ENCODE data around the gene DSG1.
"Not testable (repeated sequence)": the region's sequence is repeated elsewhere in the genome, so short reads cannot be mapped to it uniquely, and the experiment has no call there.

The DSG1 gene

DNA sequence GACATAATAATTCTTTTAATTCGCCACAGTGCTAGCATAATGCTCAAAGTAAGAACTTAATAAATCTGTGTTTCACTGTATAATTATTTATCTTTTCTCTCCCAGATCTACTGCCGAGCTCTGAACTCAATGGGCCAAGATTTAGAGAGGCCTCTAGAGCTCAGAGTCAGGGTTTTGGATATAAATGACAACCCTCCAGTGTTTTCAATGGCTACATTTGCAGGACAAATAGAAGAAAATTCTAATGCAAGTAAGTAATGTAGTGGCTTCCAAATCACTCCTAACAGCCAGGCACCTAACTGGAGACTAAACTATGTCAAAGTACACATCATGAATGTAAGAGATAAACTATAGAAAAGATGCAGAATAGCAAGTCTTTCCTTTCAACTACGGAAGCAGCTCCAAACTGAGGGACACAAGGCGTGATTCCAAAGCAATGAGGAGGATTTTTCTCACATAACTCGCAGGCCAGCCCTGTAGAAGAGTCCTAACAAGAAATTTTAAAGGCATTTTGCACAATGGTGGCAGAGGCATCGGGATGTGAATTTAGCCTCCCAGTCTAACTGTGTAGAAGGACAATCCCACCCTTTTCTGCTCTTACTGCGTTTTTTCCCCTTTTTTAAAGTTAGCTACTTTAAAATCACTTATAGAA lies 12.0 kb downstream of the DSG1 start:
- TF ChIP-seq PPARA (CRISPR knock-in tag; IDR thresholded peaks at IDR 0.05; ENCODE audit: borderline replicate concordance) (no peak), ZNF565 (CRISPR knock-in tag; conservative IDR thresholded peaks at IDR 0.05; ENCODE audit: low read depth) (no peak), BACH2 (CRISPR knock-in tag; IDR thresholded peaks at IDR 0.05; ENCODE audit: borderline replicate concordance) (no peak), CSDC2 (CRISPR knock-in tag; IDR thresholded peaks at IDR 0.05) (no peak)
- TF ChIP-seq, protein P1, sequence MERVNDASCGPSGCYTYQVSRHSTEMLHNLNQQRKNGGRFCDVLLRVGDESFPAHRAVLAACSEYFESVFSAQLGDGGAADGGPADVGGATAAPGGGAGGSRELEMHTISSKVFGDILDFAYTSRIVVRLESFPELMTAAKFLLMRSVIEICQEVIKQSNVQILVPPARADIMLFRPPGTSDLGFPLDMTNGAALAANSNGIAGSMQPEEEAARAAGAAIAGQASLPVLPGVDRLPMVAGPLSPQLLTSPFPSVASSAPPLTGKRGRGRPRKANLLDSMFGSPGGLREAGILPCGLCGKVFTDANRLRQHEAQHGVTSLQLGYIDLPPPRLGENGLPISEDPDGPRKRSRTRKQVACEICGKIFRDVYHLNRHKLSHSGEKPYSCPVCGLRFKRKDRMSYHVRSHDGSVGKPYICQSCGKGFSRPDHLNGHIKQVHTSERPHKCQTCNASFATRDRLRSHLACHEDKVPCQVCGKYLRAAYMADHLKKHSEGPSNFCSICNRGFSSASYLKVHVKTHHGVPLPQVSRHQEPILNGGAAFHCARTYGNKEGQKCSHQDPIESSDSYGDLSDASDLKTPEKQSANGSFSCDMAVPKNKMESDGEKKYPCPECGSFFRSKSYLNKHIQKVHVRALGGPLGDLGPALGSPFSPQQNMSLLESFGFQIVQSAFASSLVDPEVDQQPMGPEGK (CRISPR knock-in tag; IDR thresholded peaks at IDR 0.05; ENCODE audit: borderline replicate concordance) = no peak
- TF ChIP-seq, protein P2, sequence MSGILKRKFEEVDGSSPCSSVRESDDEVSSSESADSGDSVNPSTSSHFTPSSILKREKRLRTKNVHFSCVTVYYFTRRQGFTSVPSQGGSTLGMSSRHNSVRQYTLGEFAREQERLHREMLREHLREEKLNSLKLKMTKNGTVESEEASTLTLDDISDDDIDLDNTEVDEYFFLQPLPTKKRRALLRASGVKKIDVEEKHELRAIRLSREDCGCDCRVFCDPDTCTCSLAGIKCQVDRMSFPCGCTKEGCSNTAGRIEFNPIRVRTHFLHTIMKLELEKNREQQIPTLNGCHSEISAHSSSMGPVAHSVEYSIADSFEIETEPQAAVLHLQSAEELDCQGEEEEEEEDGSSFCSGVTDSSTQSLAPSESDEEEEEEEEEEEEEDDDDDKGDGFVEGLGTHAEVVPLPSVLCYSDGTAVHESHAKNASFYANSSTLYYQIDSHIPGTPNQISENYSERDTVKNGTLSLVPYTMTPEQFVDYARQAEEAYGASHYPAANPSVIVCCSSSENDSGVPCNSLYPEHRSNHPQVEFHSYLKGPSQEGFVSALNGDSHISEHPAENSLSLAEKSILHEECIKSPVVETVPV (CRISPR knock-in tag; IDR thresholded peaks at IDR 0.05) = no peak

DNA sequence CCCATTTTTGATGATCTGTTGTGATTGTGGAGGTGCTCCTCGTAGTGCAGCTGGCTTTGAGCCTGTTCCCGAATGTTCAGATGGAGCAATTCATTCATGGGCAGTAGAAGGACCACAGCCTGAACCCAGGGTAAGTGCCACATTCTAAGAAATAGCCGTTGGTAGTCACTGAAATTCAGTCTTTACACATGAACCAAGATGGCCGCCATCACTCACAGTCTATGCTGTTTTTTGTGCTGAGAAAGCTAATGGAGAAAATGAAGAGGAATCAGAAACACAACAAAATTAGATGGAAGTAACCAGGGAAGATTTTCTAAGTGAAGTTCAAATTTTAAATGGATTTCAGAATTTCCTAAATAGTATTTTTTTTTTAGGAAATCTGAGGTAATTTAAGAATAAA lies 25.5 kb downstream of the DSG1 start:
- TF ChIP-seq GLIS3 (CRISPR knock-in tag; IDR thresholded peaks at IDR 0.05) = no peak
- no peak for TF ChIP-seq TOX (CRISPR knock-in tag; IDR thresholded peaks at IDR 0.05; ENCODE audit: borderline replicate concordance)
- no peak for TF ChIP-seq ISL1 (CRISPR knock-in tag; IDR thresholded peaks at IDR 0.05)
- TF ChIP-seq ZFP30 (CRISPR knock-in tag; IDR thresholded peaks at IDR 0.05) = no peak
- TF ChIP-seq RARB (CRISPR knock-in tag; IDR thresholded peaks at IDR 0.05) = no peak
- TF ChIP-seq POU6F1 (CRISPR knock-in tag; IDR thresholded peaks at IDR 0.05; ENCODE audit: borderline replicate concordance, low read depth) = no peak
- no peak for TF ChIP-seq PPARA (CRISPR knock-in tag; IDR thresholded peaks at IDR 0.05; ENCODE audit: borderline replicate concordance)
- ATAC-seq = no peak

More for the DNA sequence above, 12.0 kb downstream of the DSG1 start:
- no peak for ATAC-seq

DNA sequence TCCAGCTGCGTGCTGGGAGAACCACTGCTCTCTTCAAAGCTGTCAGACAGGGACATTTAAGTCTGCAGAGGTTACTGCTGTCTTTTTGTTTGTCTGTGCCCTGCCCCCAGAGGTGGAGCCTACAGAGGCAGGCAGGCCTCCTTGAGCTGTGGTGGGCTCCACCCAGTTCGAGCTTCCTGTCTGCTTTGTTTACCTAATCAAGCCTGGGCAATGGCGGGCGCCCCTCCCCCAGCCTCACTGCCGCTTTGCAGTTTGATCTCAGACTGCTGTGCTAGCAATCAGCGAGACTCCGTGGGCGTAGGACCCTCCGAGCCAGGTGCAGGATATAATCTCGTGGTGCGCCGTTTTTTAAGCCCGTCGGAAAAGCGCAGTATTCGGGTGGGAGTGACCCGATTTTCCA lies 35.4 kb downstream of the DSG1 start:
- ATAC-seq = not testable (repeated sequence)

DNA sequence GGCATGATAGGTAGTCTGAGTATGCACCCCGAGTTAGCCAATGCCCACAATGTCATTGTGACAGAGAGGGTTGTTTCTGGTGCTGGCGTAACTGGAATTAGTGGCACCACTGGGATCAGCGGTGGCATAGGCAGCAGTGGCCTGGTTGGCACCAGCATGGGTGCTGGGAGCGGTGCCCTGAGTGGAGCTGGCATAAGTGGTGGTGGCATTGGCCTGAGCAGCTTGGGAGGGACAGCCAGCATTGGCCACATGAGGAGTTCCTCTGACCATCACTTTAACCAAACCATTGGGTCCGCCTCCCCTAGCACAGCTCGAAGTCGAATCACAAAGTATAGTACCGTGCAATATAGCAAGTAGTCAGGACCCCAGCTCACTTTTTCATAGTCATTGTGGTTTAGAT lies 37.0 kb downstream of the DSG1 start:
- TF ChIP-seq, protein P3, sequence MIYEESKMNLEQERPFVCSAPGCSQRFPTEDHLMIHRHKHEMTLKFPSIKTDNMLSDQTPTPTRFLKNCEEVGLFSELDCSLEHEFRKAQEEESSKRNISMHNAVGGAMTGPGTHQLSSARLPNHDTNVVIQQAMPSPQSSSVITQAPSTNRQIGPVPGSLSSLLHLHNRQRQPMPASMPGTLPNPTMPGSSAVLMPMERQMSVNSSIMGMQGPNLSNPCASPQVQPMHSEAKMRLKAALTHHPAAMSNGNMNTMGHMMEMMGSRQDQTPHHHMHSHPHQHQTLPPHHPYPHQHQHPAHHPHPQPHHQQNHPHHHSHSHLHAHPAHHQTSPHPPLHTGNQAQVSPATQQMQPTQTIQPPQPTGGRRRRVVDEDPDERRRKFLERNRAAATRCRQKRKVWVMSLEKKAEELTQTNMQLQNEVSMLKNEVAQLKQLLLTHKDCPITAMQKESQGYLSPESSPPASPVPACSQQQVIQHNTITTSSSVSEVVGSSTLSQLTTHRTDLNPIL (CRISPR knock-in tag; IDR thresholded peaks at IDR 0.05; ENCODE audit: low read depth) = no peak
- TF ChIP-seq TCF4 (CRISPR knock-in tag; IDR thresholded peaks at IDR 0.05; ENCODE audit: borderline replicate concordance) (no peak), ZNF8 (CRISPR knock-in tag; IDR thresholded peaks at IDR 0.05) (no peak), ZC3H10 (CRISPR knock-in tag; IDR thresholded peaks at IDR 0.05) (no peak), ARNTL (CRISPR knock-in tag; IDR thresholded peaks at IDR 0.05; ENCODE audit: borderline replicate concordance, low read depth) (no peak), CSDC2 (CRISPR knock-in tag; IDR thresholded peaks at IDR 0.05) (no peak), POU6F1 (CRISPR knock-in tag; IDR thresholded peaks at IDR 0.05; ENCODE audit: borderline replicate concordance, low read depth) (no peak), GLIS3 (CRISPR knock-in tag; IDR thresholded peaks at IDR 0.05) (no peak), ZNF565 (CRISPR knock-in tag; conservative IDR thresholded peaks at IDR 0.05; ENCODE audit: low read depth) (no peak), BACH2 (CRISPR knock-in tag; IDR thresholded peaks at IDR 0.05; ENCODE audit: borderline replicate concordance) (no peak), RARB (CRISPR knock-in tag; IDR thresholded peaks at IDR 0.05) (no peak), SNAI2 (CRISPR knock-in tag; IDR thresholded peaks at IDR 0.05) (no peak), ZFP3 (CRISPR knock-in tag; IDR thresholded peaks at IDR 0.05) (no peak), ZFP30 (CRISPR knock-in tag; IDR thresholded peaks at IDR 0.05) (no peak), PPARA (CRISPR knock-in tag; IDR thresholded peaks at IDR 0.05; ENCODE audit: borderline replicate concordance) (no peak)
- TF ChIP-seq, protein P2 (CRISPR knock-in tag; IDR thresholded peaks at IDR 0.05) = no peak
- TF ChIP-seq, protein P1 (CRISPR knock-in tag; IDR thresholded peaks at IDR 0.05; ENCODE audit: borderline replicate concordance) = no peak
- no peak for ATAC-seq

Measured in SK-N-SH treated with all-trans-retinoic acid at 6 μM for 48 hours (cell line).